Liver (tissue), 9 donors: Measurements from ENCODE around the gene MMP14. TPM values are rescaled to one million over a fixed set of nuclear protein-coding genes. Genes with fewer than 3 reads are reported as not detected.

Experiments
- DNase-seq: peaks from one replicate; pipeline ENCODE4 v3.0.0-alpha.2; 2017; ENCODE audit warnings: low spot score
- H3K27ac ChIP-seq, 2 donors: one replicate each; pipeline ENCODE4 v1.7.0; 2013; ENCODE audit warnings: inconsistent platforms in 2 of 2, low read length in 2 of 2, control low read depth in 1 of 2, low read depth in 1 of 2, mild to moderate bottlenecking in 1 of 2
- H3K27me3 ChIP-seq, 4 donors: one replicate each; pipeline versions ENCODE4 v1.6.1 to v1.7.0; 2013; ENCODE audit warnings: low read length in 3 of 4, inconsistent platforms in 1 of 4, mild to moderate bottlenecking in 1 of 4, moderate library complexity in 1 of 4; ENCODE audit not compliant: control insufficient read depth in 4 of 4, insufficient read depth in 4 of 4
- H3K36me3 ChIP-seq, 4 donors: one replicate each; pipeline versions ENCODE4 v1.6.1 to v1.7.0; 2013; ENCODE audit warnings: low read length in 3 of 4, mild to moderate bottlenecking in 3 of 4, low read depth in 1 of 4, moderate library complexity in 1 of 4; ENCODE audit not compliant: control insufficient read depth in 4 of 4, insufficient read depth in 3 of 4
- H3K4me1 ChIP-seq, 4 donors: one replicate each; pipeline versions ENCODE4 v1.6.1 to v1.7.0; 2013; ENCODE audit warnings: low read length in 3 of 4, mild to moderate bottlenecking in 3 of 4, moderate library complexity in 1 of 4; ENCODE audit not compliant: control insufficient read depth in 4 of 4, insufficient read depth in 4 of 4
- H3K4me3 ChIP-seq, 3 donors: one replicate each; pipeline versions ENCODE4 v1.6.1 to v1.7.0; 2013; ENCODE audit warnings: low read length in 3 of 3, control low read depth in 1 of 3, low read depth in 1 of 3, mild to moderate bottlenecking in 1 of 3
- H3K9ac ChIP-seq, 2 donors: one replicate each; pipeline ENCODE4 v1.7.0; 2013; ENCODE audit warnings: low read length in 2 of 2, mild to moderate bottlenecking in 2 of 2, moderate library complexity in 2 of 2, control low read depth in 1 of 2, low read depth in 1 of 2
- H3K9me3 ChIP-seq, 4 donors: one replicate each; pipeline versions ENCODE4 v1.6.1 to v1.7.0; 2013; ENCODE audit warnings: low read length in 3 of 4; ENCODE audit not compliant: control insufficient read depth in 4 of 4
- ATF3 ChIP-seq: IDR thresholded peaks from 2 replicates; pipeline ENCODE4 v1.6.1; 2016; ENCODE audit warnings: antibody characterized with exemption
- EGR1 ChIP-seq, 2 donors: IDR thresholded peaks; 2 replicates each; pipeline ENCODE4 v1.6.1; 2016 to 2018; ENCODE audit warnings: antibody characterized with exemption in 2 of 2, low read depth in 2 of 2
- FOXA2 ChIP-seq: IDR thresholded peaks from 2 replicates; pipeline ENCODE4 v1.6.1; 2016; ENCODE audit warnings: antibody characterized with exemption
- GABPA ChIP-seq, 2 donors: IDR thresholded peaks in 1 of 2; conservative IDR thresholded peaks in 1 of 2; 2 replicates each; pipeline ENCODE4 v1.6.1; 2016; ENCODE audit warnings: antibody characterized with exemption in 2 of 2, mild to moderate bottlenecking in 1 of 2, moderate library complexity in 1 of 2
- HNF4G ChIP-seq: IDR thresholded peaks from 2 replicates; pipeline ENCODE4 v1.6.1; 2016; ENCODE audit warnings: antibody characterized with exemption
- JUND ChIP-seq, 2 donors: IDR thresholded peaks; 2 replicates each; pipeline ENCODE4 v1.6.1; 2016; ENCODE audit warnings: antibody characterized with exemption in 2 of 2
- MAX ChIP-seq: IDR thresholded peaks from 2 replicates; pipeline ENCODE4 v1.6.1; 2016; ENCODE audit warnings: antibody characterized with exemption
- NR2F2 ChIP-seq: IDR thresholded peaks from 2 replicates; pipeline ENCODE4 v1.6.1; 2016; ENCODE audit warnings: antibody characterized with exemption
- RAD21 ChIP-seq, 2 donors: IDR thresholded peaks; 2 replicates each; pipeline ENCODE4 v1.6.1; 2016; ENCODE audit warnings: antibody characterized with exemption in 2 of 2, mild to moderate bottlenecking in 2 of 2
- RXRA ChIP-seq, 2 donors: IDR thresholded peaks; 2 replicates each; pipeline ENCODE4 v1.6.1; 2017 to 2018; ENCODE audit warnings: antibody characterized with exemption in 2 of 2, mild to moderate bottlenecking in 1 of 2
- SP1 ChIP-seq: IDR thresholded peaks from 2 replicates; pipeline ENCODE4 v1.6.1; 2018; ENCODE audit warnings: antibody characterized with exemption, mild to moderate bottlenecking
- TAF1 ChIP-seq: conservative IDR thresholded peaks from 2 replicates; pipeline ENCODE4 v1.6.1; 2016; ENCODE audit warnings: antibody characterized with exemption, mild to moderate bottlenecking
- WGBS: extraction: QIAGEN DNeasy Blood & Tissue Kit; methylation state at CpG from one replicate; pipeline ENCODE4 v1.1.7; 2013; 5-methylcytosine and 5-hydroxymethylcytosine counted together
- polyA plus RNA-seq, 2 donors: library from polyadenylated mRNA; stranded (reverse) in 1 of 2; unstranded in 1 of 2; fragments of 200-250 nt in 1 of 2; fragments of >200 nt in 1 of 2; fragmentation: Nextera tagmentation in 1 of 2; extraction: Ambion mirVana in 1 of 2; gene quantifications; one replicate each; pipeline versions ENCODE4 v1.2.1 to v1.2.3, GENCODE V29; 2013 to 2015
- total RNA-seq, 2 donors: library from RNA; depleted of rRNA; stranded (reverse); fragments of >200 nt; gene quantifications; one replicate each; pipeline ENCODE4 v1.2.3, GENCODE V29; 2014
- TF ChIP-seq, protein P1 (sequence below): IDR thresholded peaks from 2 replicates; pipeline ENCODE4 v1.6.1; 2016; ENCODE audit warnings: antibody characterized with exemption, mild to moderate bottlenecking
- TF ChIP-seq, protein P2 (sequence below): IDR thresholded peaks from 2 replicates; pipeline ENCODE4 v1.6.1; 2016; ENCODE audit warnings: antibody characterized with exemption
- TF ChIP-seq, protein P3 (sequence below): fragments of 150-350 bp; IDR thresholded peaks from 2 replicates; pipeline ENCODE4 v1.5.1; 2017; ENCODE audit warnings: improper control_type of control experiment, low read depth, low read length; ENCODE audit not compliant: missing input control
- donor health status: healthy.
- donor health status: healthy.
- donor health status: healthy.
- donor health status: healthy.
- donor health status: healthy.

MMP14 gene
- total and polyA plus RNA-seq, 4 donors = 0.86 to 10.6 (median 8.0) TPM

GRCh38 chr14:22878271-22879246, 42.2 kb downstream of the MMP14 start:
- Histone ChIP-seq H3K4me3 (no peak overlapping the region), H3K4me1 (peaks cover 0 to 4% (median 0%) of the 10 kb centered on the region in 4 donors), H3K9ac (no peak overlapping the region), H3K36me3 (peaks cover 8 to 54% (median 43%) of the 10 kb centered on the region in 4 donors), H3K27me3 (no peaks in the 10 kb centered on the region), H3K9me3 (no peaks in the 10 kb centered on the region), H3K27ac (no peak overlapping the region)
- 87% methylated on average over 8 of the region's 8 CpGs for WGBS
- TF ChIP-seq NR2F2 (no peak), MAX (no peak), ATF3 (no peak), GABPA (IDR thresholded peaks at IDR 0.05 in 1 of 2, conservative IDR thresholded peaks at IDR 0.05 in 1 of 2) (no peak), FOXA2 (no peak), TAF1 (no peak), RAD21 (IDR thresholded peaks at IDR 0.05) (no peak), EGR1 (IDR thresholded peaks at IDR 0.05; ENCODE audit: low read depth in 2 of 2) (no peak), JUND (IDR thresholded peaks at IDR 0.05) (no peak), SP1 (no peak), RXRA (IDR thresholded peaks at IDR 0.05) (no peak)
- TF ChIP-seq, protein P1, sequence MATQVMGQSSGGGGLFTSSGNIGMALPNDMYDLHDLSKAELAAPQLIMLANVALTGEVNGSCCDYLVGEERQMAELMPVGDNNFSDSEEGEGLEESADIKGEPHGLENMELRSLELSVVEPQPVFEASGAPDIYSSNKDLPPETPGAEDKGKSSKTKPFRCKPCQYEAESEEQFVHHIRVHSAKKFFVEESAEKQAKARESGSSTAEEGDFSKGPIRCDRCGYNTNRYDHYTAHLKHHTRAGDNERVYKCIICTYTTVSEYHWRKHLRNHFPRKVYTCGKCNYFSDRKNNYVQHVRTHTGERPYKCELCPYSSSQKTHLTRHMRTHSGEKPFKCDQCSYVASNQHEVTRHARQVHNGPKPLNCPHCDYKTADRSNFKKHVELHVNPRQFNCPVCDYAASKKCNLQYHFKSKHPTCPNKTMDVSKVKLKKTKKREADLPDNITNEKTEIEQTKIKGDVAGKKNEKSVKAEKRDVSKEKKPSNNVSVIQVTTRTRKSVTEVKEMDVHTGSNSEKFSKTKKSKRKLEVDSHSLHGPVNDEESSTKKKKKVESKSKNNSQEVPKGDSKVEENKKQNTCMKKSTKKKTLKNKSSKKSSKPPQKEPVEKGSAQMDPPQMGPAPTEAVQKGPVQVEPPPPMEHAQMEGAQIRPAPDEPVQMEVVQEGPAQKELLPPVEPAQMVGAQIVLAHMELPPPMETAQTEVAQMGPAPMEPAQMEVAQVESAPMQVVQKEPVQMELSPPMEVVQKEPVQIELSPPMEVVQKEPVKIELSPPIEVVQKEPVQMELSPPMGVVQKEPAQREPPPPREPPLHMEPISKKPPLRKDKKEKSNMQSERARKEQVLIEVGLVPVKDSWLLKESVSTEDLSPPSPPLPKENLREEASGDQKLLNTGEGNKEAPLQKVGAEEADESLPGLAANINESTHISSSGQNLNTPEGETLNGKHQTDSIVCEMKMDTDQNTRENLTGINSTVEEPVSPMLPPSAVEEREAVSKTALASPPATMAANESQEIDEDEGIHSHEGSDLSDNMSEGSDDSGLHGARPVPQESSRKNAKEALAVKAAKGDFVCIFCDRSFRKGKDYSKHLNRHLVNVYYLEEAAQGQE = no peak
- no peak for DNase-seq

GRCh38 chr14:22882064-22882463, 45.7 kb downstream of the MMP14 start:
- Histone ChIP-seq H3K27me3 (no peaks in the 10 kb centered on the region), H3K9ac (no peak overlapping the region), H3K9me3 (no peaks in the 10 kb centered on the region), H3K4me1 (peaks cover 0 to 4% (median 2%) of the 10 kb centered on the region in 4 donors), H3K36me3 (peaks cover 0 to 22% (median 17%) of the 10 kb centered on the region in 4 donors), H3K27ac (no peak overlapping the region), H3K4me3 (no peak overlapping the region)
- no peak for DNase-seq
- TF ChIP-seq ATF3 (no peak), FOXA2 (no peak), EGR1 (IDR thresholded peaks at IDR 0.05; ENCODE audit: low read depth in 2 of 2) (no peak), MAX (no peak), HNF4G (no peak), NR2F2 (no peak)
- TF ChIP-seq, protein P2, sequence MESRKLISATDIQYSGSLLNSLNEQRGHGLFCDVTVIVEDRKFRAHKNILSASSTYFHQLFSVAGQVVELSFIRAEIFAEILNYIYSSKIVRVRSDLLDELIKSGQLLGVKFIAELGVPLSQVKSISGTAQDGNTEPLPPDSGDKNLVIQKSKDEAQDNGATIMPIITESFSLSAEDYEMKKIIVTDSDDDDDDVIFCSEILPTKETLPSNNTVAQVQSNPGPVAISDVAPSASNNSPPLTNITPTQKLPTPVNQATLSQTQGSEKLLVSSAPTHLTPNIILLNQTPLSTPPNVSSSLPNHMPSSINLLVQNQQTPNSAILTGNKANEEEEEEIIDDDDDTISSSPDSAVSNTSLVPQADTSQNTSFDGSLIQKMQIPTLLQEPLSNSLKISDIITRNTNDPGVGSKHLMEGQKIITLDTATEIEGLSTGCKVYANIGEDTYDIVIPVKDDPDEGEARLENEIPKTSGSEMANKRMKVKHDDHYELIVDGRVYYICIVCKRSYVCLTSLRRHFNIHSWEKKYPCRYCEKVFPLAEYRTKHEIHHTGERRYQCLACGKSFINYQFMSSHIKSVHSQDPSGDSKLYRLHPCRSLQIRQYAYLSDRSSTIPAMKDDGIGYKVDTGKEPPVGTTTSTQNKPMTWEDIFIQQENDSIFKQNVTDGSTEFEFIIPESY = no peak
- TF ChIP-seq, protein P3, sequence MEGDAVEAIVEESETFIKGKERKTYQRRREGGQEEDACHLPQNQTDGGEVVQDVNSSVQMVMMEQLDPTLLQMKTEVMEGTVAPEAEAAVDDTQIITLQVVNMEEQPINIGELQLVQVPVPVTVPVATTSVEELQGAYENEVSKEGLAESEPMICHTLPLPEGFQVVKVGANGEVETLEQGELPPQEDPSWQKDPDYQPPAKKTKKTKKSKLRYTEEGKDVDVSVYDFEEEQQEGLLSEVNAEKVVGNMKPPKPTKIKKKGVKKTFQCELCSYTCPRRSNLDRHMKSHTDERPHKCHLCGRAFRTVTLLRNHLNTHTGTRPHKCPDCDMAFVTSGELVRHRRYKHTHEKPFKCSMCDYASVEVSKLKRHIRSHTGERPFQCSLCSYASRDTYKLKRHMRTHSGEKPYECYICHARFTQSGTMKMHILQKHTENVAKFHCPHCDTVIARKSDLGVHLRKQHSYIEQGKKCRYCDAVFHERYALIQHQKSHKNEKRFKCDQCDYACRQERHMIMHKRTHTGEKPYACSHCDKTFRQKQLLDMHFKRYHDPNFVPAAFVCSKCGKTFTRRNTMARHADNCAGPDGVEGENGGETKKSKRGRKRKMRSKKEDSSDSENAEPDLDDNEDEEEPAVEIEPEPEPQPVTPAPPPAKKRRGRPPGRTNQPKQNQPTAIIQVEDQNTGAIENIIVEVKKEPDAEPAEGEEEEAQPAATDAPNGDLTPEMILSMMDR = no peak
- 44% methylated on average over 7 of the region's 7 CpGs for WGBS
